ENCODE results near the gene NTHL1.

NTHL1 gene

DNA sequence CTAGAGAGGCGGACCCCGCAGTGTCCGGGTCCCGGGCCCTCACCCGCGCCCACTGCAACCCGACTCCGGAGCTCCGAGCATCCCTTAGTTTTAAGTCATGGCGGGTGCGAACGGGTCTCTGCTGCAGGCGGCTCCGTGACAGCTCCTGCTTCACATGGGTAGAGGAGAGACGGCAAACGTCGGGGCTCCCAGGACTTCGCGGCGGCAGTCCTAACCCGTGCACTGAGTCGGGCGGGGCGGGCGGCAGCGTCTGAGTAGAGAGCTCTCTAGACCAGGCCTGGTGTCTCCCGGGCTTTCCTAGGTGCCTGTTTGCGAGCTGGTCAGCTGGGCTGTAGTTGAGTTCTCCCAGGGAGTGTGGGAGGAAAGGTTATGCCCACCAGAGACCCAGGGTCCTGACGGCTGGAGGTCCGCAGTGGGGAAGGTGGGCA is 496 bp upstream of the NTHL1 start:
- H3K4me3 ChIP-seq (ENCODE audit: low read length): peak overlapping the region; percentile 89

GRCh38 chr16:2046893-2047329 is 723 bp downstream of the NTHL1 start:
- Histone ChIP-seq H2AFZ (ENCODE audit: low read length) (peak overlapping the region; percentile 88), H3K79me2 (ENCODE audit: low read length) (peaks cover 25% of the 10 kb centered on the region), H3K9me3 (replicated peaks; ENCODE audit: insufficient read depth, low read length) (no peaks in the 10 kb centered on the region), H3K36me3 (replicated peaks; ENCODE audit: insufficient read depth, low read length) (no peaks in the 10 kb centered on the region), H3K4me3 (ENCODE audit: low read length) (peak overlapping the region; percentile 89), H3K4me1 (ENCODE audit: low read length) (peaks cover 4% of the 10 kb centered on the region), H3K27ac (ENCODE audit: low read length) (no peak overlapping the region), H3K9ac (ENCODE audit: low read length) (peak overlapping the region; percentile 65; the same call in 1 of the 2 replicates), H4K20me1 (ENCODE audit: insufficient read depth, low read length) (no peaks in the 10 kb centered on the region), H3K9me2 (replicated peaks; ENCODE audit: insufficient read depth, low read length) (no peaks in the 10 kb centered on the region), H3K4me2 (ENCODE audit: low read depth, low read length) (peak overlapping the region; percentile 88), H3K27me3 (replicated peaks; ENCODE audit: insufficient read depth, low read length) (no peaks in the 10 kb centered on the region), H3F3A (ENCODE audit: insufficient read depth, low read length) (no peaks in the 10 kb centered on the region)
- TF ChIP-seq, protein P1, sequence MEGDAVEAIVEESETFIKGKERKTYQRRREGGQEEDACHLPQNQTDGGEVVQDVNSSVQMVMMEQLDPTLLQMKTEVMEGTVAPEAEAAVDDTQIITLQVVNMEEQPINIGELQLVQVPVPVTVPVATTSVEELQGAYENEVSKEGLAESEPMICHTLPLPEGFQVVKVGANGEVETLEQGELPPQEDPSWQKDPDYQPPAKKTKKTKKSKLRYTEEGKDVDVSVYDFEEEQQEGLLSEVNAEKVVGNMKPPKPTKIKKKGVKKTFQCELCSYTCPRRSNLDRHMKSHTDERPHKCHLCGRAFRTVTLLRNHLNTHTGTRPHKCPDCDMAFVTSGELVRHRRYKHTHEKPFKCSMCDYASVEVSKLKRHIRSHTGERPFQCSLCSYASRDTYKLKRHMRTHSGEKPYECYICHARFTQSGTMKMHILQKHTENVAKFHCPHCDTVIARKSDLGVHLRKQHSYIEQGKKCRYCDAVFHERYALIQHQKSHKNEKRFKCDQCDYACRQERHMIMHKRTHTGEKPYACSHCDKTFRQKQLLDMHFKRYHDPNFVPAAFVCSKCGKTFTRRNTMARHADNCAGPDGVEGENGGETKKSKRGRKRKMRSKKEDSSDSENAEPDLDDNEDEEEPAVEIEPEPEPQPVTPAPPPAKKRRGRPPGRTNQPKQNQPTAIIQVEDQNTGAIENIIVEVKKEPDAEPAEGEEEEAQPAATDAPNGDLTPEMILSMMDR (IDR thresholded peaks at IDR 0.05; ENCODE audit: low read length): no peak
- no peak for TF ChIP-seq EZH2phosphoT487 (IDR thresholded peaks at IDR 0.05; ENCODE audit: low read length)
- no peak for TF ChIP-seq EZH2 (optimal IDR thresholded peaks at IDR 0.05; ENCODE audit: low read depth, low read length)
- no peak for DNase-seq

More for the DNA sequence above, 496 bp upstream of the NTHL1 start:
- H3K27me3 ChIP-seq (replicated peaks; ENCODE audit: insufficient read depth, low read length): no peaks in the 10 kb centered on the region
- H2AFZ ChIP-seq (ENCODE audit: low read length): peak overlapping the region; percentile 91
- peak overlapping the region; percentile 93 for H3K4me2 ChIP-seq (ENCODE audit: low read depth, low read length)
- no peak overlapping the region for H3K27ac ChIP-seq (ENCODE audit: low read length)
- no peaks in the 10 kb centered on the region for H3K9me2 ChIP-seq (replicated peaks; ENCODE audit: insufficient read depth, low read length)
- peak; percentile 21 for DNase-seq
- peaks cover 4% of the 10 kb centered on the region for H3K4me1 ChIP-seq (ENCODE audit: low read length)
- TF ChIP-seq EZH2 (optimal IDR thresholded peaks at IDR 0.05; ENCODE audit: low read depth, low read length) (no peak), EZH2phosphoT487 (IDR thresholded peaks at IDR 0.05; ENCODE audit: low read length) (no peak)
- TF ChIP-seq, protein P1 (IDR thresholded peaks at IDR 0.05; ENCODE audit: low read length): no peak
- H4K20me1 ChIP-seq (ENCODE audit: insufficient read depth, low read length): no peaks in the 10 kb centered on the region
- no peaks in the 10 kb centered on the region for H3K36me3 ChIP-seq (replicated peaks; ENCODE audit: insufficient read depth, low read length)
- H3K9ac ChIP-seq (ENCODE audit: low read length): peak overlapping the region; percentile 65; the same call in 1 of the 2 replicates
- no peaks in the 10 kb centered on the region for H3F3A ChIP-seq (ENCODE audit: insufficient read depth, low read length)
- H3K9me3 ChIP-seq (replicated peaks; ENCODE audit: insufficient read depth, low read length): no peaks in the 10 kb centered on the region
- H3K79me2 ChIP-seq (ENCODE audit: low read length): peaks cover 25% of the 10 kb centered on the region

DNA sequence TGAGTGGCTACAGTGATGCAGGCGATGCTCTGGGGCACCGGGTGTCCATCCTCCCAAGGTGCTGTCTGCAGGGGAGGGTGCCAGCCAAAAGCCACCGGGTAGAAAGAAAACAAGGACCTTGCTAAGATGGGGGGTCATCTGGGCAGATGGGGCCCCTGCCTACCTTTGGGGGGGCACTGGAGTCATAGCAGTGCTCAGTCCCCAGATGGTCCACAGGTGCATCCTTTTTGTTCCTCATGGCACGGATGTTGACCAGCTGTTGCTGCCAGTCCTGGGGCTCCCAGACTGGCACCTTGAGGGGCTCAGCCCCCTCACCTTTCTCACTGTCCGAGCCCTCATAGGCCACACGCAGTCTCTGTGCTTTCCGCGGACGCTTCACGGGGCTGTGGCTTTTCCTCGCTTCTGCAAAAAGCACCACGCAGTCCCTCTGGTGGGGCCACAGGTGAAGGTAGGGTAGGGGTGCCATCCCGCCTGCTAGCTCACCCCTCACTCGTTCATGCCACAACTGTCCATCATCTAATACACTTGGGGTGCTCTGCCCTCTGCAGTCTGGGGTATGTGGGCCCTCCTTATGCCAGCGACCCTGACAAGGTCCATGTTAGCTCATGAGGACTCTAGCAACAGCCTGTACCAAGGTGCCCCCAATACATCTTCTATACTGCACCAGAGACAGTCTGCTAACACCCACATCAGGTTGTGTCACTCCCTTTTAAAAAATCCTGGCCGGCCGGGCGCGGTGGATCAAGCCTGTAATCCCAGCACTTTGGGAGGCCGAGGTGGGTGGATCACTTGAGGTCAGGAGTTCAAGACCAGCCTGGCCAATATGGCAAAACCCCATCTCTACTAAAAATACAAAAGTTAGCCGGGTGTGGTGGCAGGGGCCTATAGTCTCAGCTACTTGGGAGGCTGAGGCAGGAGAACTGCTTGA is 1.4 kb downstream of the NTHL1 start:
- TF ChIP-seq EZH2 (optimal IDR thresholded peaks at IDR 0.05; ENCODE audit: low read depth, low read length): no peak
- TF ChIP-seq, protein P1 (IDR thresholded peaks at IDR 0.05; ENCODE audit: low read length): no peak
- TF ChIP-seq EZH2phosphoT487 (IDR thresholded peaks at IDR 0.05; ENCODE audit: low read length): no peak
- Histone ChIP-seq H3K9me3 (replicated peaks; ENCODE audit: insufficient read depth, low read length) (no peaks in the 10 kb centered on the region), H3K9ac (ENCODE audit: low read length) (no peak overlapping the region), H3K4me1 (ENCODE audit: low read length) (peaks cover 4% of the 10 kb centered on the region), H3K4me3 (ENCODE audit: low read length) (no peak overlapping the region), H3K27ac (ENCODE audit: low read length) (no peak overlapping the region), H4K20me1 (ENCODE audit: insufficient read depth, low read length) (no peaks in the 10 kb centered on the region), H3K9me2 (replicated peaks; ENCODE audit: insufficient read depth, low read length) (no peaks in the 10 kb centered on the region), H3K27me3 (replicated peaks; ENCODE audit: insufficient read depth, low read length) (no peaks in the 10 kb centered on the region), H2AFZ (ENCODE audit: low read length) (no peak overlapping the region), H3K79me2 (ENCODE audit: low read length) (peaks cover 25% of the 10 kb centered on the region), H3F3A (ENCODE audit: insufficient read depth, low read length) (no peaks in the 10 kb centered on the region), H3K36me3 (replicated peaks; ENCODE audit: insufficient read depth, low read length) (no peaks in the 10 kb centered on the region), H3K4me2 (ENCODE audit: low read depth, low read length) (peak overlapping the region; percentile 88; the same call in 1 of the 2 replicates)
- DNase-seq: no peak

All from MM.1S (cell line).